K562 (cell line): Measurements from ENCODE around the gene NTNG1. TPM values are rescaled to one million over a fixed set of nuclear protein-coding genes. Genes with fewer than 3 reads are reported as not detected.
"Not testable (repeated sequence)": the region's sequence is repeated elsewhere in the genome, so short reads cannot be mapped to it uniquely, and the experiment has no call there.

ENCODE experiments used
- ATAC-seq: fragments of 200-7000 bp; cut with Tn5 transposase; 3 replicates; pipeline ENCODE4 v1.9.1; 2020; ENCODE audit warnings: moderate library complexity
- BruUV-seq: library from RNA; stranded (reverse); fragments of 400-500 nt; replicated peaks from 2 replicates; lab custom pipeline; 2021; lab: Mats Ljungman, UMichigan
- CTCF ChIA-PET: fragments of 300-600 bp; formaldehyde crosslinking; extraction: SDS; loops from one replicate; lab custom pipeline; 2021; ENCODE audit warnings: low intra/inter-chr PET ratio; lab: Yijun Ruan, JAX
- POLR2A ChIA-PET: fragments of 300-600, 350-650 bp; sonication (Branson Sonifier 250); formaldehyde crosslinking; extraction: SDS; loops from one replicate; lab custom pipeline; 2021; ENCODE audit warnings: antibody characterized with exemption, inconsistent platforms; lab: Yijun Ruan, JAX
- DNase-seq, 4 experiments: peaks; one replicate each; pipeline versions ENCODE4 v3.0.0 to v3.0.0-alpha.2; 2011 to 2018; ENCODE audit warnings: low spot score in 3 of 4, mixed read lengths in 3 of 4; ENCODE audit errors: extremely low read depth in 1 of 4
- FAIRE-seq: peaks from 2 replicates; lab custom pipeline; 2011; peaks lifted over from hg19 to GRCh38; lab: Jason Lieb, UNC
- H2AFZ ChIP-seq: 2 replicates; pipeline ENCODE4 v1.6.0; 2011; ENCODE audit warnings: low read depth, low read length, control low read depth, inconsistent platforms
- H3K27ac ChIP-seq: fragments of 200-600 bp; 3 replicates; pipeline ENCODE4 v1.8.0; 2011; ENCODE audit warnings: low read depth, mild to moderate bottlenecking, control low read depth, inconsistent platforms, low read length, moderate library complexity, mixed read lengths; ENCODE audit errors: extremely low read depth
- H3K27me3 ChIP-seq, 2 experiments: fragments of 300-600 bp in 1 of 2; 2 replicates in 1 of 2; 3 replicates in 1 of 2; pipeline versions ENCODE4 v1.6.0 to v1.8.0; 2011; ENCODE audit warnings: inconsistent platforms in 2 of 2, low read length in 2 of 2, mild to moderate bottlenecking in 1 of 2, mixed read lengths in 1 of 2, moderate library complexity in 1 of 2; ENCODE audit not compliant: control insufficient read depth in 2 of 2, insufficient read depth in 2 of 2
- H3K36me3 ChIP-seq: fragments of 300-600 bp; 3 replicates; pipeline ENCODE4 v1.8.0; 2011; ENCODE audit warnings: mild to moderate bottlenecking, low read length, inconsistent platforms; ENCODE audit not compliant: control insufficient read depth, insufficient read depth
- H3K4me1 ChIP-seq, 2 experiments: fragments of 200-600 bp in 1 of 2; replicated peaks in 1 of 2; 2 replicates in 1 of 2; 3 replicates in 1 of 2; pipeline versions ENCODE4 v1.5.1 to v1.8.0; 2011; ENCODE audit warnings: inconsistent platforms in 2 of 2, low read length in 2 of 2, mild to moderate bottlenecking in 1 of 2, mixed read lengths in 1 of 2, moderate library complexity in 1 of 2; ENCODE audit not compliant: control insufficient read depth in 2 of 2, insufficient read depth in 2 of 2
- H3K4me2 ChIP-seq: 2 replicates; pipeline ENCODE4 v1.6.1; 2011; ENCODE audit warnings: low read length, control low read depth, inconsistent platforms, mixed read lengths; ENCODE audit not compliant: insufficient read depth
- H3K4me3 ChIP-seq: fragments of 200-600 bp; sonication (generic), shearing (Covaris generic); 2 replicates; pipeline ENCODE4 v1.5.1; 2016; ENCODE audit warnings: control low read depth, inconsistent platforms
- H3K79me2 ChIP-seq: fragments of 200-600 bp; 3 replicates; pipeline ENCODE4 v1.8.0; 2011; ENCODE audit warnings: low read length, inconsistent platforms; ENCODE audit not compliant: control insufficient read depth, insufficient read depth
- H3K9ac ChIP-seq, 2 experiments: 2 replicates each; pipeline versions ENCODE4 v1.6.0 to v1.6.1; 2011; ENCODE audit warnings: low read depth in 2 of 2, low read length in 2 of 2, control low read depth in 1 of 2, inconsistent platforms in 1 of 2, mild to moderate bottlenecking in 1 of 2, mixed read lengths in 1 of 2; ENCODE audit not compliant: insufficient read depth in 1 of 2
- H3K9me1 ChIP-seq: one replicate; pipeline ENCODE4 v1.6.0; 2011; ENCODE audit warnings: inconsistent platforms, mild to moderate bottlenecking, low read length, moderate library complexity; ENCODE audit not compliant: control insufficient read depth, insufficient read depth
- H3K9me3 ChIP-seq: replicated peaks from 2 replicates; pipeline ENCODE4 v1.5.1; 2011; ENCODE audit warnings: low read depth, low read length, inconsistent platforms; ENCODE audit not compliant: control insufficient read depth, insufficient read depth
- H4K20me1 ChIP-seq: replicated peaks from 2 replicates; pipeline ENCODE4 v1.6.1; 2011; ENCODE audit warnings: low read length, inconsistent platforms, mixed read lengths; ENCODE audit not compliant: control insufficient read depth, insufficient read depth
- ARHGAP35 ChIP-seq: fragments of 450-650 bp; IDR thresholded peaks from 2 replicates; pipeline ENCODE4 v1.6.1; 2018; ENCODE audit not compliant: partially characterized antibody
- CEBPG ChIP-seq, 3 experiments: fragments of 200-800 bp in 1 of 3; sonication (Bioruptor generic) in 1 of 3; sonication (generic) in 1 of 3; formaldehyde crosslinking in 1 of 3; IDR thresholded peaks in 2 of 3; conservative IDR thresholded peaks in 1 of 3; 2 replicates each; pipeline versions ENCODE4 v1.6.1 to v1.8.0; 2016 to 2022; ENCODE audit warnings: missing compliant biosample characterization in 2 of 3, missing genetic modification characterization in 2 of 3, mild to moderate bottlenecking in 1 of 3, missing genetic modification reagents in 1 of 3
- FOSL1 ChIP-seq: fragments of 200-800 bp; sonication (Bioruptor generic); conservative IDR thresholded peaks from 2 replicates; pipeline ENCODE4 v1.6.1; 2016; ENCODE audit warnings: missing genetic modification characterization, missing compliant biosample characterization
- FOXA3 ChIP-seq, 2 experiments: fragments of 450-650 bp in 1 of 2; sonication (generic) in 1 of 2; formaldehyde crosslinking; IDR thresholded peaks in 1 of 2; conservative IDR thresholded peaks in 1 of 2; 2 replicates each; pipeline versions ENCODE4 v1.4.0 to v1.8.0; 2020 to 2022; ENCODE audit warnings: mild to moderate bottlenecking in 2 of 2, missing genetic modification reagents in 1 of 2
- JUND ChIP-seq, 2 experiments: IDR thresholded peaks; 2 replicates in 1 of 2; 3 replicates in 1 of 2; pipeline ENCODE4 v1.6.1; 2011; ENCODE audit warnings: borderline replicate concordance in 2 of 2, low read depth in 2 of 2, low read length in 2 of 2, improper control_type of control experiment in 1 of 2, missing biosample characterization in 1 of 2, missing genetic modification characterization in 1 of 2, missing genetic modification reagents in 1 of 2
- SIN3B ChIP-seq: fragments of 450-650 bp; IDR thresholded peaks from 2 replicates; pipeline ENCODE4 v1.6.1; 2017; ENCODE audit warnings: low read depth, mild to moderate bottlenecking, moderate library complexity
- WGBS: fragments of 100-300 bp; shearing (Covaris generic); methylation state at CpG from one replicate; pipeline ENCODE4 v1.1.6; 2016; ENCODE audit warnings: low coverage, mixed read lengths; ENCODE audit not compliant: insufficient coverage; ENCODE audit errors: missing lambda C conversion rate; 5-methylcytosine and 5-hydroxymethylcytosine counted together
- in situ Hi-C: fragments of 300-500 bp; cut with MboI; formaldehyde crosslinking; loops from 4 replicates; pipeline ENCODE4 v1.15.0; 2018; ENCODE audit warnings: inconsistent platforms, mixed read lengths
- intact Hi-C: fragments of 100-400 bp; cut with micrococcal nuclease; formaldehyde crosslinking; loops from 2 replicates; pipeline ENCODE4 v1.14.2; 2022
- polyA plus RNA-seq, 8 experiments: library from polyadenylated mRNA; depleted of rRNA in 4 of 8; stranded (reverse) in 5 of 8; unstranded in 3 of 8; fragments of >200 nt; fragmentation: Nextera tagmentation in 2 of 8; fragmentation: Illumina TruSeq in 1 of 8; extraction: Ambion mirVana in 2 of 8; extraction: Trizol in 1 of 8; gene quantifications; 2 replicates each; pipeline versions ENCODE4 v1.2.1 to v1.2.3, GENCODE V29; 2011 to 2014; ENCODE audit warnings: inconsistent platforms in 1 of 8, missing spikeins in 1 of 8
- total RNA-seq, 7 experiments: library from RNA; depleted of rRNA in 6 of 7; stranded (reverse); fragments of >200 nt in 6 of 7; fragmentation: Illumina TruSeq in 2 of 7; extraction: Trizol in 2 of 7; gene quantifications; 2 replicates each; pipeline versions ENCODE4 v1.2.1 to v1.2.3, GENCODE V29; 2011 to 2021; ENCODE audit warnings: low replicate concordance in 1 of 7

Gene NTNG1
- total and polyA plus RNA-seq, 9 of the 15 experiments (the other 6 are each of a cell fraction or from before 2014, with no cell fraction given): not detected

GRCh38 chr1:107162745-107163144 is 21.9 kb downstream of the NTNG1 start (continued):
- TF ChIP-seq CEBPG (CRISPR knock-in tag; IDR thresholded peaks at IDR 0.05) (no peak), CEBPG (tag; conservative IDR thresholded peaks at IDR 0.05 in 1 of 2, IDR thresholded peaks at IDR 0.05 in 1 of 2) (peak; percentile 44 to 88; a peak in 3 of 4 replicates), FOXA3 (CRISPR knock-in tag; conservative IDR thresholded peaks at IDR 0.05 in 1 of 2, IDR thresholded peaks at IDR 0.05 in 1 of 2) (no peak), ARHGAP35 (no peak), SIN3B (no peak)

DNA sequence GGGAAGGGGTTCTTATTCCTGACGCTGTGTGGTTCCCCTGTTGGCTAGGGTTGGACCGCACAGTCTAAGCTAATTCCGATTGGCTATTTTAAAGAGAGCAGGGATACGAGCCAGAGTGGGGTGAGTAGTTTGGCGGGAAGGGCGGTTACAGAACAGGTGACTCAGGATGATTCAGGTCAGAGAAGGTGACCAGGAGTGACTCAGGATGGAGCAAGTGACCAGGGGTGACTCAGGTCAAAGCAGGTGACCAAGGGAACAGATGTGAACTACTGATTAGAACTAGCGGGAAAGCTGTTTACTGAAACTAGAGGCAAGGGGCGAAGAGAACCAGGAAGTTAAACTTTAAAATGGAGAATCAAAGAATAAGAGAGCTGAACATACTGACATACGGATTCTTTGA is 24.1 kb downstream of the NTNG1 start:
- TF ChIP-seq FOSL1 (tag): peak; percentile 95
- POLR2A ChIA-PET; BruUV-seq; H4K20me1 ChIP-seq; H3K9me3 ChIP-seq; ATAC-seq; H3K27me3 ChIP-seq; H3K9ac ChIP-seq; in situ Hi-C loops; H3K4me3 ChIP-seq; H3K27ac ChIP-seq; intact Hi-C loops; H3K4me2 ChIP-seq; H3K4me1 ChIP-seq; H3K36me3 ChIP-seq; H3K79me2 ChIP-seq; H2AFZ ChIP-seq; DNase-seq; FAIRE-seq; CTCF ChIA-PET; H3K9me1 ChIP-seq; TF ChIP-seq JUND (IDR thresholded peaks at IDR 0.05; ENCODE audit: borderline replicate concordance, low read depth, low read length): not testable (repeated sequence)
- peak; percentile 19; the same call in 1 of the 3 replicates for TF ChIP-seq JUND (tag; IDR thresholded peaks at IDR 0.05; ENCODE audit: borderline replicate concordance, low read depth, low read length)
- 1% methylated on average over 9 of the region's 9 CpGs for WGBS
